NB4 (cell line): ENCODE results near the gene MST1.

Source experiments
- CTCF ChIP-seq: IDR thresholded peaks from one replicate; pipeline ENCODE4 v1.5.1; 2012; ENCODE audit warnings: low read depth, low read length
- MAX ChIP-seq: IDR thresholded peaks from 2 replicates; pipeline ENCODE4 v1.6.1; 2011; ENCODE audit warnings: low read depth, low read length
- MYC ChIP-seq: IDR thresholded peaks from 2 replicates; pipeline ENCODE4 v1.6.1; 2011; ENCODE audit warnings: low read depth, low read length
- POLR2A ChIP-seq: IDR thresholded peaks from 2 replicates; pipeline ENCODE4 v1.6.1; 2011; ENCODE audit warnings: mild to moderate bottlenecking; ENCODE audit not compliant: insufficient read length; ENCODE audit errors: extremely low read depth

- TF ChIP-seq CTCF (no peak), POLR2A (no peak), MYC (no peak), MAX (no peak)
Measured at GRCh38 chr3:49725906-49726681, 36.8 kb upstream of the MST1 start.
